Neural cell (in vitro differentiated cells): ENCODE data around the gene GRAP. TPM values are rescaled to one million over a fixed set of nuclear protein-coding genes. Genes with fewer than 3 reads are reported as not detected.

Experiments
- H2AFZ ChIP-seq: fragments of 200-600, 300-800 bp; sonication (generic), shearing (Covaris generic); 2 replicates; pipeline ENCODE4 v1.6.0; 2014; ENCODE audit warnings: low read depth, mild to moderate bottlenecking, antibody characterized with exemption, low read length, moderate library complexity
- H3F3A ChIP-seq: fragments of 200-600 bp; shearing (Covaris generic); 2 replicates; pipeline ENCODE4 v1.6.1; 2016; ENCODE audit warnings: mild to moderate bottlenecking, moderate library complexity, mixed read lengths, antibody characterized with exemption, low read length; ENCODE audit not compliant: insufficient read depth, poor library complexity, severe bottlenecking
- H3K27ac ChIP-seq: fragments of 200-600, 300-800 bp; sonication (generic), shearing (Covaris generic); 2 replicates; pipeline ENCODE4 v1.5.1; 2014; ENCODE audit warnings: mild to moderate bottlenecking, low read length, moderate library complexity
- H3K27me3 ChIP-seq: fragments of 300-800, 200-600 bp; sonication (generic), shearing (Covaris generic); 2 replicates; pipeline ENCODE4 v1.6.0; 2014; ENCODE audit warnings: mild to moderate bottlenecking, low read depth, low read length, moderate library complexity; ENCODE audit not compliant: insufficient read depth
- H3K36me3 ChIP-seq: fragments of 300-800, 200-600 bp; sonication (generic), shearing (Covaris generic); 2 replicates; pipeline ENCODE4 v1.5.1; 2014; ENCODE audit warnings: mild to moderate bottlenecking, antibody characterized with exemption, low read length, moderate library complexity; ENCODE audit not compliant: insufficient read depth
- H3K4me2 ChIP-seq: fragments of 300-800, 200-600 bp; sonication (generic), shearing (Covaris generic); 2 replicates; pipeline ENCODE4 v1.6.0; 2014; ENCODE audit warnings: mild to moderate bottlenecking, low read length
- H3K4me3 ChIP-seq: fragments of 300-800, 200-600 bp; sonication (generic), shearing (Covaris generic); 2 replicates; pipeline ENCODE4 v1.5.1; 2014; ENCODE audit warnings: mild to moderate bottlenecking, low read length, moderate library complexity
- H3K79me2 ChIP-seq: fragments of 200-600 bp; shearing (Covaris generic); replicated peaks from 2 replicates; pipeline ENCODE4 v1.6.0; 2014; ENCODE audit warnings: mild to moderate bottlenecking, low read length, moderate library complexity; ENCODE audit not compliant: insufficient read depth
- H3K9ac ChIP-seq: fragments of 300-800, 200-600 bp; sonication (generic), shearing (Covaris generic); 2 replicates; pipeline ENCODE4 v1.6.1; 2016; ENCODE audit warnings: mild to moderate bottlenecking, low read length, mixed read lengths
- H3K9me2 ChIP-seq: fragments of 200-600 bp; shearing (Covaris generic); 2 replicates; pipeline ENCODE4 v1.6.1; 2016; ENCODE audit warnings: mild to moderate bottlenecking, low read length, mixed read lengths; ENCODE audit not compliant: insufficient read depth
- H3K9me3 ChIP-seq: fragments of 200-600, 300-800 bp; sonication (generic), shearing (Covaris generic); 2 replicates; pipeline ENCODE4 v1.6.1; 2016; ENCODE audit warnings: mild to moderate bottlenecking, mixed run types, low read length, moderate library complexity, mixed read lengths
- H4K20me1 ChIP-seq: fragments of 200-600 bp; shearing (Covaris generic); 2 replicates; pipeline ENCODE4 v1.6.1; 2016; ENCODE audit warnings: mild to moderate bottlenecking, mixed run types; ENCODE audit not compliant: insufficient read depth
- EP300 ChIP-seq: fragments of 450-650 bp; conservative IDR thresholded peaks from 2 replicates; pipeline ENCODE4 v1.6.1; 2014; ENCODE audit warnings: antibody characterized with exemption, mild to moderate bottlenecking, moderate library complexity; ENCODE audit not compliant: poor library complexity, severe bottlenecking
- EZH2 ChIP-seq: fragments of 200-600, 300-800 bp; shearing (Covaris generic), sonication (generic); IDR thresholded peaks from 2 replicates; pipeline ENCODE4 v1.6.1; 2014; ENCODE audit warnings: antibody characterized with exemption, low read length, borderline replicate concordance, mild to moderate bottlenecking; ENCODE audit not compliant: insufficient read depth, poor library complexity, severe bottlenecking
- MXI1 ChIP-seq: fragments of 450-650 bp; conservative IDR thresholded peaks from 2 replicates; pipeline ENCODE4 v1.6.1; 2014; ENCODE audit warnings: antibody characterized with exemption, mild to moderate bottlenecking; ENCODE audit not compliant: poor library complexity, severe bottlenecking
- POLR2AphosphoS5 ChIP-seq: IDR thresholded peaks from 2 replicates; pipeline ENCODE4 v1.6.1; 2012
- RAD21 ChIP-seq: fragments of 450-650 bp; conservative IDR thresholded peaks from 2 replicates; pipeline ENCODE4 v1.6.1; 2014; ENCODE audit warnings: antibody characterized with exemption, mild to moderate bottlenecking, moderate library complexity
- REST ChIP-seq: IDR thresholded peaks from 2 replicates; pipeline ENCODE4 v1.6.1; 2012; ENCODE audit warnings: borderline replicate concordance
- SMC3 ChIP-seq: fragments of 450-650 bp; conservative IDR thresholded peaks from 2 replicates; pipeline ENCODE4 v1.6.1; 2014; ENCODE audit warnings: antibody characterized with exemption, mild to moderate bottlenecking, moderate library complexity; ENCODE audit not compliant: poor library complexity
- TAF1 ChIP-seq: IDR thresholded peaks from 2 replicates; pipeline ENCODE4 v1.6.1; 2012; ENCODE audit warnings: low read depth
- polyA plus RNA-seq: library from polyadenylated mRNA; depleted of rRNA; stranded (reverse); fragments of >200 nt; gene quantifications from 2 replicates; pipeline ENCODE4 v1.2.3, GENCODE V29; 2014
- TF ChIP-seq, protein P1 (sequence below): fragments of 450-650 bp; IDR thresholded peaks from 2 replicates; pipeline ENCODE4 v1.5.1; 2014; ENCODE audit warnings: antibody characterized with exemption, mild to moderate bottlenecking, moderate library complexity; ENCODE audit not compliant: poor library complexity, severe bottlenecking

Gene GRAP
- polyA plus RNA-seq, 1 donor from 2014 or later = 0.42 TPM

DNA sequence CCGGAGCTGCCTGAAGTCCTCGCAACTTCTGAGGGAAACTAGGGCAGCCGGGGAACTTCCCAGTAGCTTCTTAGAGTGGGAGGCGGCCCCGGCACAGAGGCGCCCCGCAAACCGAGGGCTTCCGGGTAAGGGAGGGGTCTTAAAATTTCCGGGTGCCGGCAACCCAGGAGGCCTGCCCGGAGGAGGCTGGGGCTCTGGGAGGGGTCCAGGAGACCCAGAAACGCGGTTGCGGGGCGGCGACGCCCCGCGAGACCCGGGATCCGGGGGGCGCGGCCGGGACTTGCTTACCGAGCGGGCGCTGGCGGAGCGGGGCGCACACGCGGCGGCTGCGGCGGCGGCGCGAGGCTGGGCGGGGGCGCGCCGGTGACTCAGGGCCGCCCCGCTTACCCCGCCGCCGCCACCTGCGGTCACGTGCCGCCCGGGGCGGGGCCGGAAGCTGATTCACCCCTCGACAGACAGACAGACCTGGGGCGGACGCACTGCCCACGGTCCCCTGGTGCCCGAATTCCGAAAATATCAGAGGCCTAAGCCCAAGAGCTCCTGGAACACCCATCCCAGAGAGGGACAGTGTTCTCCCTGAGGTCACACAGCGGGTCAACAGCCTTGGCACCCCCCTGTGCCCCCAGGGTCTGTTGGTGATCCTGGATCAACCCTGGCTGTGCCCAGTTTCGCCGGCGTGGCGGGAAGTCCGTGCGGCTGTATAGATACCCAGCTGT lies 42.2 kb downstream of the GRAP start, which contains the start of gene FAM83G:
Gene FAM83G (minus strand): TSS at position 344 of the 716 bp plus-strand sequence. CDS start 723 bp downstream, outside the sequence.
- Histone ChIP-seq H3K9me3 (peaks cover 6% of the 10 kb centered on the region), H3K9ac (no peak within 1 kb of the TSS), H3K27me3 (peaks cover 17% of the 10 kb centered on the region), H4K20me1 (no peaks in the 10 kb centered on the region), H3K9me2 (no peaks in the 10 kb centered on the region), H2AFZ (no peak within 1 kb of the TSS), H3K36me3 (no peaks in the 10 kb centered on the region), H3K79me2 (no peaks in the 10 kb centered on the region), H3K4me2 (no peak within 1 kb of the TSS), H3K27ac (no peak within 1 kb of the TSS), H3F3A (no peaks in the 10 kb centered on the region), H3K4me3 (peak within 1 kb of the TSS; percentile 49)
- no peak for TF ChIP-seq RAD21
- no peak for TF ChIP-seq EZH2

DNA sequence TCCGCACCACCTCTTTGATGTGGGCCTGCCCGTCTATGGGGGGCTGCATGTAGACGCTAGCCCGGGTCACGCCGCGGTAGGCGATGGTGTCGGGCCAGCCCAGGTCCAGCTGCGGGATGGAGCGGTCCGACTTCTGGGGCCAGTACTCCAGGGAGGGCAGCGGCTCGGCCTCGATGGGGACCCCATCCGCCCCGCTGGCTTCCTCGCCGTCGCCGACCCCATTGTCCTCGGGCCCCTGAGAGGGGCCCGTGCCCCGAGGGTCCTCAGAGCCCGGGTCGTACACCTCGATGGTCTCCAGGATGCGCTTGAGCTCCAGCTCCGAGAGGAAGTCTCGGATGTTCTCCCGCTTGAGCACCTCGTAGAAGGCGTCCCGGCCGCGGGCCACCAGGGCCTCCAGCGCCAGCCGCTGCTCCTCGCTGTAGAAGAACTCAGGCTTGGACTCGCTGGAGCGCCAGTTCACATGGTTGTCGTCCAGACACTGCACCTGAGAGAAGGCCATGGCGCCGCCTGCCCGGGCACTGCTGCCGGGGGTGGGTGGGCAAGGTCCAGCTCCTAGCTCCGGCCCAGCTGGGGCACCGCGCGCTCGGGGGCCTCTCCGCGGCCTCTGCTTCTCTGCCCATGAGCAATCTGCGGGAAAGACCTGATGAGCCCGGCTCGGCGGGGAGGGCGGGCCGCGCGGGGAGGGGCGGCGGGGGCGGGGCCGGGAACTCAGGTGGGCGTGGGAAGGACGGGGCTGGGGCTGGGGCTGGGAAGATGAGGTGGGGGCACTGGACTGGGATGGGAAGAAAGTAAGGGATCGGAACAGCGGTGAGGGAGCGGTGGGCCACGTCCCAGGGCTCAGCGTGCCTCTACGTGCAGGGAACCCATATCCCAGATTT lies 43.0 kb downstream of the GRAP start:
- Histone ChIP-seq H3K9ac (no peak overlapping the region), H3K36me3 (no peaks in the 10 kb centered on the region), H3F3A (no peaks in the 10 kb centered on the region), H3K4me2 (no peak overlapping the region), H3K4me3 (peak overlapping the region; percentile 49), H2AFZ (no peak overlapping the region), H4K20me1 (no peaks in the 10 kb centered on the region), H3K27ac (no peak overlapping the region), H3K79me2 (no peaks in the 10 kb centered on the region), H3K9me3 (peaks cover 6% of the 10 kb centered on the region), H3K27me3 (peaks cover 17% of the 10 kb centered on the region), H3K9me2 (no peaks in the 10 kb centered on the region)
- TF ChIP-seq EP300 = no peak

- H3K9ac ChIP-seq = no peak overlapping the region
- no peaks in the 10 kb centered on the region for H3F3A ChIP-seq
- no peak overlapping the region for H3K27ac ChIP-seq
- H3K9me2 ChIP-seq = no peaks in the 10 kb centered on the region
- H3K36me3 ChIP-seq = no peaks in the 10 kb centered on the region
- H3K27me3 ChIP-seq = peaks cover 17% of the 10 kb centered on the region
- H3K9me3 ChIP-seq = peaks cover 6% of the 10 kb centered on the region
- no peak overlapping the region for H3K4me3 ChIP-seq
- TF ChIP-seq RAD21 (no peak), EP300 (no peak), REST (no peak), TAF1 (no peak), SMC3 (no peak), MXI1 (no peak), EZH2 (no peak), POLR2AphosphoS5 (no peak)
- TF ChIP-seq, protein P1, sequence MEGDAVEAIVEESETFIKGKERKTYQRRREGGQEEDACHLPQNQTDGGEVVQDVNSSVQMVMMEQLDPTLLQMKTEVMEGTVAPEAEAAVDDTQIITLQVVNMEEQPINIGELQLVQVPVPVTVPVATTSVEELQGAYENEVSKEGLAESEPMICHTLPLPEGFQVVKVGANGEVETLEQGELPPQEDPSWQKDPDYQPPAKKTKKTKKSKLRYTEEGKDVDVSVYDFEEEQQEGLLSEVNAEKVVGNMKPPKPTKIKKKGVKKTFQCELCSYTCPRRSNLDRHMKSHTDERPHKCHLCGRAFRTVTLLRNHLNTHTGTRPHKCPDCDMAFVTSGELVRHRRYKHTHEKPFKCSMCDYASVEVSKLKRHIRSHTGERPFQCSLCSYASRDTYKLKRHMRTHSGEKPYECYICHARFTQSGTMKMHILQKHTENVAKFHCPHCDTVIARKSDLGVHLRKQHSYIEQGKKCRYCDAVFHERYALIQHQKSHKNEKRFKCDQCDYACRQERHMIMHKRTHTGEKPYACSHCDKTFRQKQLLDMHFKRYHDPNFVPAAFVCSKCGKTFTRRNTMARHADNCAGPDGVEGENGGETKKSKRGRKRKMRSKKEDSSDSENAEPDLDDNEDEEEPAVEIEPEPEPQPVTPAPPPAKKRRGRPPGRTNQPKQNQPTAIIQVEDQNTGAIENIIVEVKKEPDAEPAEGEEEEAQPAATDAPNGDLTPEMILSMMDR = no peak
- no peaks in the 10 kb centered on the region for H4K20me1 ChIP-seq
- H3K79me2 ChIP-seq = no peaks in the 10 kb centered on the region
- H2AFZ ChIP-seq = no peak overlapping the region
- no peak overlapping the region for H3K4me2 ChIP-seq
Observed at GRCh38 chr17:19002805-19003542, 43.8 kb downstream of the GRAP start.
